Transverse colon (tissue), 4 donors: ENCODE measurements around the gene RXFP1. TPM values are rescaled to one million over a fixed set of nuclear protein-coding genes. Genes with fewer than 3 reads are reported as not detected.

Experiments
- DNase-seq: peaks from one replicate; pipeline ENCODE4 v3.0.0-alpha.2; 2019
- H3K27ac ChIP-seq, 4 donors: fragments of 200-600 bp; sonication (generic); 2 replicates each; pipeline ENCODE4 v1.5.1; 2016 to 2018; ENCODE audit warnings: inconsistent platforms in 4 of 4
- H3K27me3 ChIP-seq: fragments of 200-600 bp; sonication (generic); 2 replicates; pipeline ENCODE4 v1.5.1; 2017; ENCODE audit warnings: inconsistent platforms
- H3K36me3 ChIP-seq, 4 donors: fragments of 200-600 bp; sonication (generic); 2 replicates each; pipeline ENCODE4 v1.5.1; 2017 to 2019; ENCODE audit warnings: inconsistent platforms in 4 of 4
- H3K4me1 ChIP-seq, 4 donors: fragments of 200-600 bp; sonication (generic); 2 replicates each; pipeline ENCODE4 v1.5.1; 2017 to 2020; ENCODE audit warnings: inconsistent platforms in 4 of 4
- H3K4me3 ChIP-seq, 4 donors: fragments of 200-600 bp; sonication (generic); 1 replicate in 1 of 4; 2 replicates in 3 of 4; pipeline versions ENCODE4 v1.5.1 to v1.6.1; 2017 to 2019; ENCODE audit warnings: inconsistent platforms in 4 of 4
- H3K9me3 ChIP-seq, 2 donors: fragments of 200-600 bp; sonication (generic); 2 replicates each; pipeline ENCODE4 v1.5.1; 2017 to 2019; ENCODE audit warnings: inconsistent platforms in 2 of 2
- CTCF ChIP-seq, 5 experiments: fragments of 200-600 bp in 3 of 5; fragments of 450-650 bp in 2 of 5; sonication (generic) in 3 of 5; IDR thresholded peaks; 1 replicate in 2 of 5; 2 replicates in 3 of 5; pipeline ENCODE4 v1.5.1; 2016 to 2017; ENCODE audit warnings: antibody characterized with exemption in 5 of 5, inconsistent platforms in 3 of 5, mild to moderate bottlenecking in 2 of 5, moderate library complexity in 1 of 5
- EP300 ChIP-seq: sonication (generic); formaldehyde crosslinking; IDR thresholded peaks from one replicate; pipeline ENCODE4 v1.6.1; 2017; ENCODE audit warnings: antibody characterized with exemption, low read depth
- POLR2A ChIP-seq: fragments of 450-650 bp; IDR thresholded peaks from one replicate; pipeline ENCODE4 v1.6.1; 2016; ENCODE audit warnings: antibody characterized with exemption, mild to moderate bottlenecking, moderate library complexity
- POLR2AphosphoS5 ChIP-seq, 3 donors: sonication (generic); formaldehyde crosslinking; IDR thresholded peaks; one replicate each; pipeline ENCODE4 v1.6.1; 2016; ENCODE audit warnings: antibody characterized with exemption in 3 of 3
- WGBS, 2 donors: methylation state at CpG; one replicate each; pipeline ENCODE4 v1.1.5; 2018; ENCODE audit warnings: low coverage in 1 of 2; 5-methylcytosine and 5-hydroxymethylcytosine counted together
- in situ Hi-C, 4 donors: fragments of 200-750 bp; cut with MboI; loops; one replicate each; pipeline versions ENCODE4 v1.15.0 to v1.15.1; 2017; ENCODE audit warnings: low sequenced_read_pairs in 3 of 4, low pct_ligation_motif_present in 1 of 4, low pct_unique_long_range_greater_than_20kb in 1 of 4
- intact Hi-C: fragments of 100-400 bp; cut with DNase I; formaldehyde crosslinking; loops from one replicate; pipeline ENCODE4 v1.15.1; 2023; ENCODE audit warnings: low total_unique reads
- total RNA-seq, 4 donors: library from RNA; depleted of rRNA; stranded (reverse); fragments of >200 nt; gene quantifications; one replicate each; pipeline ENCODE4 v1.1.0, GENCODE V29; 2016

The RXFP1 gene
- total RNA-seq, 4 donors from 2014 or later, result 0.16 TPM; not detected in 3

GRCh38 chr4:158667651-158668198 lies 146.0 kb downstream of the RXFP1 start:
- Histone ChIP-seq H3K27ac (no peak overlapping the region), H3K4me3 (no peak overlapping the region), H3K9me3 (no peaks in the 10 kb centered on the region), H3K36me3 (no peaks in the 10 kb centered on the region), H3K27me3 (no peaks in the 10 kb centered on the region), H3K4me1 (peaks cover 3 to 11% (median 10%) of the 10 kb centered on the region in 4 donors)
- TF ChIP-seq POLR2A (no peak), POLR2AphosphoS5 (IDR thresholded peaks at IDR 0.05) (no peak), CTCF (IDR thresholded peaks at IDR 0.05) (peak; percentile 38 to 54 (median 52)), EP300 (no peak)
- intact Hi-C loops (no loop called here), in situ Hi-C loops (no loop called here)
- WGBS, 2 donors, result 73 to 87% methylated on average over 3 of the region's 3 CpGs
- DNase-seq, result peak; percentile 29

- H3K27ac ChIP-seq, result no peak overlapping the region
- H3K4me1 ChIP-seq, result peaks cover 3 to 24% (median 17%) of the 10 kb centered on the region in 4 donors
- no peaks in the 10 kb centered on the region for H3K36me3 ChIP-seq
- TF ChIP-seq EP300 (no peak), POLR2A (no peak), POLR2AphosphoS5 (IDR thresholded peaks at IDR 0.05) (no peak), CTCF (IDR thresholded peaks at IDR 0.05) (no peak)
- no peaks in the 10 kb centered on the region for H3K9me3 ChIP-seq
- intact Hi-C loops (no loop called here), in situ Hi-C loops (no loop called here)
- 75 to 81% methylated on average over 6 to 7 of the region's 7 CpGs for WGBS, 2 donors
- no peaks in the 10 kb centered on the region for H3K27me3 ChIP-seq
- no peak for DNase-seq
- no peak overlapping the region for H3K4me3 ChIP-seq
These were observed 147.6 kb downstream of the RXFP1 start for GRCh38 chr4:158669310-158669709.

- 0 to 1% methylated on average over 7 to 35 of the region's 35 CpGs for WGBS, 2 donors
- peaks cover 3 to 24% (median 17%) of the 10 kb centered on the region in 4 donors for H3K4me1 ChIP-seq
- H3K4me3 ChIP-seq, result peak overlapping the region; percentile 69 to 82 (median 81)
- no peaks in the 10 kb centered on the region for H3K9me3 ChIP-seq
- intact Hi-C loops (no loop called here), in situ Hi-C loops (no loop called here)
- TF ChIP-seq CTCF (IDR thresholded peaks at IDR 0.05) (no peak), POLR2AphosphoS5 (IDR thresholded peaks at IDR 0.05) (peak in 2 of 3 donors; percentile 37 to 38), EP300 (no peak)
- H3K36me3 ChIP-seq, result no peaks in the 10 kb centered on the region
- no peaks in the 10 kb centered on the region for H3K27me3 ChIP-seq
- DNase-seq, result peak; percentile 68
- peak overlapping the region; percentile 97 for H3K27ac ChIP-seq
These were observed 149.4 kb downstream of the RXFP1 start for GRCh38 chr4:158670975-158671664.

- H3K9me3 ChIP-seq, result no peaks in the 10 kb centered on the region
- H3K27ac ChIP-seq, result peak within 1 kb of the TSS; percentile 97
- H3K27me3 ChIP-seq, result no peaks in the 10 kb centered on the region
- WGBS, 2 donors, result 0% methylated on average over 20 of the region's 20 CpGs; no CpG with 5 or more reads in 1 of the 2 donors
- H3K36me3 ChIP-seq, result no peaks in the 10 kb centered on the region
- no peak for DNase-seq
- peaks cover 3 to 24% (median 17%) of the 10 kb centered on the region in 4 donors for H3K4me1 ChIP-seq
- TF ChIP-seq EP300, result no peak
- in situ Hi-C loops (no loop called here), intact Hi-C loops (no loop called here)
- peak within 1 kb of the TSS; percentile 69 to 82 (median 82) for H3K4me3 ChIP-seq
These were observed 149.9 kb downstream of the RXFP1 start, which contains the start of gene C4orf46 for GRCh38 chr4:158671665-158671914. TSS of gene C4orf46 (minus strand) at chr4:158671887. CDS start at chr4:158671801, 86 bp downstream.
